BE2C (cell line): Measurements from ENCODE around the gene SYS1.

ENCODE experiments used
- DNase-seq: peaks from one replicate; pipeline ENCODE4 v3.0.0-alpha.2; 2020
- H3K27me3 ChIP-seq: fragments of 250-450 bp; sonication (Bioruptor Pico); 2 replicates; pipeline ENCODE4 v1.5.1; 2020; ENCODE audit warnings: mild to moderate bottlenecking
- H3K36me3 ChIP-seq: fragments of 250-450 bp; sonication (Bioruptor Pico); 2 replicates; pipeline ENCODE4 v1.5.1; 2020; ENCODE audit warnings: mild to moderate bottlenecking
- H3K4me1 ChIP-seq: fragments of 250-450 bp; sonication (Bioruptor Pico); 2 replicates; pipeline ENCODE4 v1.5.1; 2020
- H3K4me3 ChIP-seq: 2 replicates; pipeline ENCODE4 v1.5.1; 2011; ENCODE audit warnings: low read depth, low read length
- H3K9me3 ChIP-seq: fragments of 250-450 bp; sonication (Bioruptor Pico); 2 replicates; pipeline ENCODE4 v1.5.1; 2020
- CTCF ChIP-seq: IDR thresholded peaks from 2 replicates; pipeline ENCODE4 v1.5.1; 2012; ENCODE audit warnings: mild to moderate bottlenecking, low read depth, low read length

Gene SYS1

DNA sequence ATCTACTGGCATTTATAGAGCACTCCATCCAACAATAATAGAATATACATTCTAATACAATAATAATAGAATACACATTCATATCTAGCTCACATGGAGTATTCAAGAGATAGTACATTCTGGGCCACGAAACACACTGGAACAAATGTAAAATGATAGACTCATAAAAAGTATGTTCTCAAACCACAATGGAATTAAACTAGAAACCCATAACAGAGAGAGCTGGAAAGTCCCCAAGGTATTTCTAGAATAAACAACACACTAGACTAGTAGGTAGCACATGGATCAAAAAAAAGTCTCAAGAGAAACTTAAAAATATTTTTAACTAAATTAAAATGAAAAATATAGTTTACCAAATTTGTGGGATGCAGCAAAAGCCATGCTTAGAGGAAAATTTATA is 24.3 kb downstream of the SYS1 start:
- Histone ChIP-seq H3K27me3 (no peaks in the 10 kb centered on the region), H3K4me1 (no peaks in the 10 kb centered on the region), H3K9me3 (no peaks in the 10 kb centered on the region), H3K4me3 (no peak overlapping the region), H3K36me3 (no peaks in the 10 kb centered on the region)
- no peak for DNase-seq
- no peak for TF ChIP-seq CTCF

- no peak for DNase-seq
- no peaks in the 10 kb centered on the region for H3K27me3 ChIP-seq
- H3K36me3 ChIP-seq: no peaks in the 10 kb centered on the region
- no peaks in the 10 kb centered on the region for H3K9me3 ChIP-seq
- no peak for TF ChIP-seq CTCF
- H3K4me3 ChIP-seq: no peak overlapping the region
- H3K4me1 ChIP-seq: no peaks in the 10 kb centered on the region
Measured at GRCh38 chr20:45390931-45391330, 28.0 kb downstream of the SYS1 start.

GRCh38 chr20:45391559-45391958 is 28.6 kb downstream of the SYS1 start:
- Histone ChIP-seq H3K4me3 (no peak overlapping the region), H3K36me3 (no peaks in the 10 kb centered on the region), H3K4me1 (no peaks in the 10 kb centered on the region), H3K27me3 (no peaks in the 10 kb centered on the region), H3K9me3 (no peaks in the 10 kb centered on the region)
- no peak for TF ChIP-seq CTCF
- no peak for DNase-seq

DNA sequence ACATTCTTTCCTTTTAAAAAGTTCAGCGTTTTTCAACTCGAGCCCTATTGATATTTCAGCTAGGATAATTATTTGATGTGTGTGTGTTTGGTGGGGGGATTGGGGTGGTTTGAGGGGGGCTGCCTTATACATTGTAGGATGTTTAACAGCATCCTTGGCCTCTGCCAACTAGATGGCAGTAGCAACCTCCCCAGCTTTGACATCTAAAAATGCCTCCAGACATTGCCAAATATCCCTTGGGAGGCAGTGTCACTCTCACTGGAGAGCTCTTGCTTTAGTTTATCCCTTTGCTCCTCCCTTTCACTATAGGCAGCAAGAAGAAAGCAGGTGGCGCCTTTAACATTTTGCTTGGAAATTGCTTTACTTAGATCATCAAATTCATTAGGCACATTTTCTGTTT is 29.8 kb downstream of the SYS1 start:
- H3K4me3 ChIP-seq: no peak overlapping the region
- DNase-seq: no peak
- TF ChIP-seq CTCF: 0 out of 2 replicates have a peak, but pooled peaks have one; percentile 17
- H3K27me3 ChIP-seq: no peaks in the 10 kb centered on the region
- H3K36me3 ChIP-seq: no peaks in the 10 kb centered on the region
- H3K4me1 ChIP-seq: no peaks in the 10 kb centered on the region
- H3K9me3 ChIP-seq: no peaks in the 10 kb centered on the region

DNA sequence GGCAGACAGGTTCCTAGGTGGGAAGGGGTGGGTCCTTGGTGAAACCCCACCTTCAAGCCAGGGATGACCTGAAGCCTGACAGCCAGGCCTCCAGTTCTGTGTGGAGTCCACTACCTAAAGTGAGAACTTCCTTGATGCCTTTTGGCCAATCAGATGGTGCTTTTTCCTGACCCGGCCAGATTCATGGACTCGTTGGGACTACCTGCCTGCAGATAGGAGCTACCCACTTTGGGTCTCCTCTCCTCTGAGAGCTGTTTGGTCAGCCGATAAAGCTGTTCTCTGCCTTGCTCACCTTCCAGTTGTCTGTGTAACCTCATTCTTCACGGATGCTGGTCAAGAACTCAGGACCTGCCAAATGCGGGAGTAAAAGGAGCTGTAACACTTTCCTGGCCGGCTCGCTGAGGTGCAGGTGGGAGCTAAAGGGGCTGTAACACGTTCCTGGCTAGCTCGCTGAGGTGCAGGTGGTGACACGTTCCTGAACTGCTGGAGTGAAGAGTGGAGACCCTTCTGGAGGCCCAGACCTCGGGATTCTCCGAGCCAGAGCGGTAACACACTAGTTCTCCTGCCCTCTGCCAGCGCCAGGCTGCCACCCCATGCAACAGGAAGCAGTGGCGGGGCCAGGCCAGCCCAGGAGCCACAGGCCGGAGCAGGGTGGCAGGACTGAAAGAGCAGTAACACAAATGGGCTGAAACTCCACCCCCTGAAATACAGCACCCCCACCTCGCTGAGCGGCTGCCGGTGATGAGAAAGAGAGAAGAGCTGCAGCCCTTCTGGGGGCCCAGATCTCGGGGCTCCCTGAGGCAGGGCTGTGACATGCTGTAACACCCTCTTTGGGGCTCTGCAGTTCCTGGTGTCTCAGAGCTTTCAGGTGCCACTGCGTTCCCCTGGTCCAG is 31.5 kb downstream of the SYS1 start:
- no peak for DNase-seq
- Histone ChIP-seq H3K36me3 (no peaks in the 10 kb centered on the region), H3K9me3 (no peaks in the 10 kb centered on the region), H3K27me3 (no peaks in the 10 kb centered on the region), H3K4me3 (no peak overlapping the region), H3K4me1 (no peaks in the 10 kb centered on the region)
- no peak for TF ChIP-seq CTCF

GRCh38 chr20:45395114-45395415 is 32.1 kb downstream of the SYS1 start:
- no peak for DNase-seq
- no peak for TF ChIP-seq CTCF
- Histone ChIP-seq H3K27me3 (no peaks in the 10 kb centered on the region), H3K36me3 (no peaks in the 10 kb centered on the region), H3K4me1 (no peaks in the 10 kb centered on the region), H3K4me3 (no peak overlapping the region), H3K9me3 (no peaks in the 10 kb centered on the region)
